Right lobe of liver (tissue), 6 donors: ENCODE data around the gene TRAPPC2. TPM values are rescaled to one million over a fixed set of nuclear protein-coding genes. Genes with fewer than 3 reads are reported as not detected.
A peak's percentile ranks its signal among the peaks of the same experiment; 100 is the strongest.
"Not testable (repeated sequence)": the region's sequence is repeated elsewhere in the genome, so short reads cannot be mapped to it uniquely, and the experiment has no call there.

Source experiments
- ATAC-seq, 4 donors: fragments of 200-7000 bp; cut with Tn5 transposase; one replicate each; pipeline ENCODE4 v1.9.1; 2020; ENCODE audit warnings: mild to moderate bottlenecking in 4 of 4, moderate library complexity in 4 of 4
- DNase-seq, 3 donors: peaks; one replicate each; pipeline ENCODE4 v3.0.0-alpha.2; 2020
- H3K27ac ChIP-seq, 3 donors: fragments of 200-600 bp; one replicate each; pipeline ENCODE4 v1.8.0; 2022
- H3K27me3 ChIP-seq, 2 donors: fragments of 200-600 bp; one replicate each; pipeline ENCODE4 v1.8.0; 2022
- H3K36me3 ChIP-seq, 4 donors: fragments of 200-600 bp; sonication (generic) in 1 of 4; one replicate each; pipeline versions ENCODE4 v1.5.1 to v1.8.0; 2017 to 2022; ENCODE audit warnings: control low read depth in 1 of 4
- H3K4me1 ChIP-seq, 4 donors: fragments of 200-600 bp; sonication (generic) in 1 of 4; one replicate each; pipeline versions ENCODE4 v1.5.1 to v1.8.0; 2017 to 2022; ENCODE audit warnings: control low read depth in 1 of 4
- H3K4me3 ChIP-seq, 3 donors: fragments of 200-600 bp; one replicate each; pipeline ENCODE4 v1.8.0; 2022
- H3K9me3 ChIP-seq, 4 donors: fragments of 200-600 bp; sonication (generic) in 1 of 4; one replicate each; pipeline versions ENCODE4 v1.5.1 to v1.8.0; 2017 to 2022; ENCODE audit warnings: control low read depth in 1 of 4
- POLR2A ChIP-seq: fragments of 450-650 bp; IDR thresholded peaks from one replicate; pipeline ENCODE4 v1.6.1; 2017; ENCODE audit warnings: antibody characterized with exemption, mild to moderate bottlenecking
- WGBS: methylation state at CpG from one replicate; pipeline ENCODE4 v1.1.6; 2018; ENCODE audit warnings: low coverage, low lambda C conversion rate; ENCODE audit not compliant: insufficient coverage; ENCODE audit errors: missing lambda C conversion rate; 5-methylcytosine and 5-hydroxymethylcytosine counted together
- intact Hi-C, 2 donors: fragments of 100-400 bp; cut with DNase I; formaldehyde crosslinking; loops; one replicate each; pipeline versions ENCODE4 v1.11.2 to v1.14.1; 2022
- total RNA-seq, 6 experiments: library from RNA; depleted of rRNA in 2 of 6; stranded (reverse); fragments of >200 nt in 2 of 6; fragmentation: NEBNext Ultra II Directional in 3 of 6; extraction: Animal tissue kit (Norgen Biotek cat#: 25700) in 3 of 6; gene quantifications; one replicate each; pipeline versions ENCODE4 v1.1.0 to v1.2.4, GENCODE V29; 2016 to 2023
- TF ChIP-seq, protein P1 (sequence below), 4 donors: fragments of 200-600 bp in 3 of 4; fragments of 450-650 bp in 1 of 4; IDR thresholded peaks; one replicate each; pipeline versions ENCODE4 v1.5.1 to v1.8.0; 2016 to 2022; ENCODE audit warnings: antibody characterized with exemption in 4 of 4, mild to moderate bottlenecking in 2 of 4
- donor health status: DM: no; HTN: yes; CAD: no.
- donor health status: DM: no; HTN: no; CAD: no.
- donor health status: DM: no; HTN: no; CAD: no.
- donor health status: DM: no; HTN: yes; CAD: no.
- donor health status: DM: no; HTN: yes; CAD: no.

The TRAPPC2 gene
- total RNA-seq, 6 experiments from 2014 or later = 6.3 to 13.8 (median 8.5) TPM

DNA sequence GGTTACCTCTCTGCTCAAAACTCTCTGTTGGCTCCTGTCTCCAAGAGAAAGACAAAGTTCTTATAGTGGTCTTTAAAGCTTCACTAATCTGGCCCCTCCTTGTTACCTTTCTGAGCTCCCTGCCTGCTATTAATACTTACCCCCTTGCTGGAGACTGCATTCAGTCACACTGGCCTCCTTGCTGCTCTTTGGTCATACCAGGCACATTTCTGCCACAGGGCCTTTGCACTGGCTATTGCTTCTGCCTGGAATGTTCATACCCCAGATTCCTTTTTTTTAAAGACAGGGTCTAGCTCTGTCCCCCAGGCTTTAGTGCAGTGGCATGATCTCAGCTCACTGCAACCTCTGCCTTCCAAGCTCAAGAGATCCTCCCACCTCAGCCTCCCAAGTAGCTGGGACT, 61.4 kb downstream of the TRAPPC2 start:
- no peaks in the 10 kb centered on the region for H3K27me3 ChIP-seq
- no peaks in the 10 kb centered on the region for H3K4me1 ChIP-seq
- no peaks in the 10 kb centered on the region for H3K36me3 ChIP-seq
- no peak for TF ChIP-seq POLR2A
- TF ChIP-seq, protein P1, sequence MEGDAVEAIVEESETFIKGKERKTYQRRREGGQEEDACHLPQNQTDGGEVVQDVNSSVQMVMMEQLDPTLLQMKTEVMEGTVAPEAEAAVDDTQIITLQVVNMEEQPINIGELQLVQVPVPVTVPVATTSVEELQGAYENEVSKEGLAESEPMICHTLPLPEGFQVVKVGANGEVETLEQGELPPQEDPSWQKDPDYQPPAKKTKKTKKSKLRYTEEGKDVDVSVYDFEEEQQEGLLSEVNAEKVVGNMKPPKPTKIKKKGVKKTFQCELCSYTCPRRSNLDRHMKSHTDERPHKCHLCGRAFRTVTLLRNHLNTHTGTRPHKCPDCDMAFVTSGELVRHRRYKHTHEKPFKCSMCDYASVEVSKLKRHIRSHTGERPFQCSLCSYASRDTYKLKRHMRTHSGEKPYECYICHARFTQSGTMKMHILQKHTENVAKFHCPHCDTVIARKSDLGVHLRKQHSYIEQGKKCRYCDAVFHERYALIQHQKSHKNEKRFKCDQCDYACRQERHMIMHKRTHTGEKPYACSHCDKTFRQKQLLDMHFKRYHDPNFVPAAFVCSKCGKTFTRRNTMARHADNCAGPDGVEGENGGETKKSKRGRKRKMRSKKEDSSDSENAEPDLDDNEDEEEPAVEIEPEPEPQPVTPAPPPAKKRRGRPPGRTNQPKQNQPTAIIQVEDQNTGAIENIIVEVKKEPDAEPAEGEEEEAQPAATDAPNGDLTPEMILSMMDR (IDR thresholded peaks at IDR 0.05) = no peak
- H3K27ac ChIP-seq = no peak overlapping the region
- H3K9me3 ChIP-seq = no peaks in the 10 kb centered on the region
- no peak overlapping the region for H3K4me3 ChIP-seq
- DNase-seq (no peak), ATAC-seq (no peak)
- intact Hi-C loops = no loop called here

DNA sequence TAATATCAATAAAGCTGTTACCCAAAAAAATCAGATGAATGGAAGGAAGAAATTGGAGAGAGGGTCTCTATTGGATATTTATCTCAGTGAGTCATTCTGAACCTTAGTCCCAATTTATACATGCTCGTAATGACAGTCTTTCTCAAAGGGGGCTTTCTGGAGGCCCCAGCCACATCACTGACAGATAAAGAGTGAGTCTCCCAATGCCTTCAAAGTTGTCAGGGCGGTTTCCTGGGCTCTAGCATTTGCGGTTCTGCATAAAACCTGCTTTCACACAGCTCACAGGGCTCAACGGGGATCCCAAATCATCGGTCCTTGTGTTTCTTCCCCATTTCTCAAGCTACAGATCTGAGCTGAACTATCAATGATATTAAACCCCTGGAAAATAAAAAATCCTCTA, 64.2 kb downstream of the TRAPPC2 start:
- no peaks in the 10 kb centered on the region for H3K27me3 ChIP-seq
- H3K4me3 ChIP-seq = no peak overlapping the region
- TF ChIP-seq, protein P1 (IDR thresholded peaks at IDR 0.05) = no peak
- no peak for TF ChIP-seq POLR2A
- intact Hi-C loops = no loop called here
- no peaks in the 10 kb centered on the region for H3K4me1 ChIP-seq
- no peak for ATAC-seq
- no peak overlapping the region for H3K27ac ChIP-seq
- no peak for DNase-seq
- no peaks in the 10 kb centered on the region for H3K9me3 ChIP-seq
- 90% methylated on average over 5 of the region's 5 CpGs for WGBS
- H3K36me3 ChIP-seq = no peaks in the 10 kb centered on the region

DNA sequence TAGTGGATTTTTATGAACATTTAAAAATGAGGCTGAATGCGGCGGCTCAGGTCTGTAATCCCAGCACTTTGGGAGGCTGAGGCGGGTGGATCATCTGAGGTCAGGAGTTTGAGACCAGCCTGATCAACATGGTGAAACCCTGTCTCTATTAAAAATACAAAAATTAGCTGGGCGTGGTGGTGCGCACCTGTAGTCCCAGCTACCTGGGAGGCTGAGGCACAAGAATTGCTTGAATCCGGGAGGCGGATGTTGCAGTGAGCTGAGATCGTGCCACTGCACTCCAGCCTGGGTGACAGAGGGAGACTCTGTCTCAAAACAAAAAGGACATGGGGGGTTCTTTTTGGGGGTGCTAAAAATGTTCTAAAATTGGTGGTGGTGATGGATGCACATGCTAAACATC, 64.7 kb downstream of the TRAPPC2 start:
- intact Hi-C loops, H3K36me3 ChIP-seq, H3K4me1 ChIP-seq, H3K9me3 ChIP-seq, H3K4me3 ChIP-seq, ATAC-seq, DNase-seq, H3K27me3 ChIP-seq: not testable (repeated sequence)
- peak overlapping the region in 2 of 3 donors; percentile 37 to 54 for H3K27ac ChIP-seq
- 90% methylated on average over 8 of the region's 8 CpGs for WGBS

GRCh38 chrX:13669246-13669737, 65.1 kb downstream of the TRAPPC2 start:
- intact Hi-C loops = no loop called here
- TF ChIP-seq POLR2A = no peak
- TF ChIP-seq, protein P1 (IDR thresholded peaks at IDR 0.05) = no peak
- H3K27ac ChIP-seq = peak overlapping the region; percentile 2 to 54 (median 37)
- ATAC-seq = peak; percentile 87 to 98 (median 94)
- peak; percentile 56 to 77 (median 67) for DNase-seq
- H3K27me3 ChIP-seq = no peaks in the 10 kb centered on the region
- H3K4me3 ChIP-seq = no peak overlapping the region
- H3K4me1 ChIP-seq = no peaks in the 10 kb centered on the region
- WGBS = 17% methylated on average over 9 of the region's 9 CpGs
- no peaks in the 10 kb centered on the region for H3K36me3 ChIP-seq
- no peaks in the 10 kb centered on the region for H3K9me3 ChIP-seq

DNA sequence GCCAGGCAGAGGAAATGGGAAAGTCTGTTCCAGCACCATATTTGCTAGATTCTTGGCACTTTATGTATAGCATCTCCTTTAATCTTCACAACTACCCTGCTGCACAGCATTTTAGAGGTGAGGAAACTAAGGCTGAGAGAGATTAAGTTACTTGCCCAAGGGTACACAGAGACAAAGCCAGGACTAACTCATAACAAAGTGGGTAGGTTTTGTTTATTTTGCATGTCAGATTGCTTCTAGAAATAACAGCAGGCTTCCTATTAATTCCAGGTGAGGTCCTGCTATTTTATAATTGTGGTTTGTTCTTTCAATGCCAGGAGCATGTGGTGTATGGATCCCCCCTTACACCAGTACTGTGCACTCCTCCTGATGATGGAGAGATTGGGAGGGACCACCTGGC, 66.5 kb downstream of the TRAPPC2 start:
- Histone ChIP-seq H3K9me3 (no peaks in the 10 kb centered on the region), H3K4me1 (no peaks in the 10 kb centered on the region), H3K4me3 (no peak overlapping the region), H3K36me3 (no peaks in the 10 kb centered on the region), H3K27ac (no peak overlapping the region), H3K27me3 (no peaks in the 10 kb centered on the region)
- no peak for DNase-seq
- TF ChIP-seq, protein P1 (IDR thresholded peaks at IDR 0.05) = no peak
- intact Hi-C loops = no loop called here
- no peak for ATAC-seq
